ENCODE results near the gene MARCHF4.

Gene MARCHF4

GRCh38 chr2:216350214-216350791 lies 22.0 kb downstream of the MARCHF4 start:
- no peak for DNase-seq (ENCODE audit: low read depth)

- DNase-seq (ENCODE audit: low read depth), result no peak
Observed at GRCh38 chr2:216349366-216349765, 22.9 kb downstream of the MARCHF4 start.

- DNase-seq (ENCODE audit: low read depth), result no peak
Observed at GRCh38 chr2:216348756-216349308, 23.5 kb downstream of the MARCHF4 start.

- DNase-seq (ENCODE audit: low read depth), result no peak
Observed at GRCh38 chr2:216346781-216347180, 25.5 kb downstream of the MARCHF4 start.

GRCh38 chr2:216345846-216346245 lies 26.4 kb downstream of the MARCHF4 start:
- DNase-seq (ENCODE audit: low read depth), result no peak

GRCh38 chr2:216344950-216345300 lies 27.4 kb downstream of the MARCHF4 start:
- no peak for DNase-seq (ENCODE audit: low read depth)

- no peak for DNase-seq (ENCODE audit: low read depth)
Observed at GRCh38 chr2:216344206-216344949, 27.9 kb downstream of the MARCHF4 start.

- no peak for DNase-seq (ENCODE audit: low read depth)
Observed at GRCh38 chr2:216343221-216343980, 28.9 kb downstream of the MARCHF4 start.

- DNase-seq (ENCODE audit: low read depth), result no peak
Observed at GRCh38 chr2:216341121-216341520, 31.2 kb downstream of the MARCHF4 start.

- no peak for DNase-seq (ENCODE audit: low read depth)
Observed at GRCh38 chr2:216340280-216340631, 32.0 kb downstream of the MARCHF4 start.

GRCh38 chr2:216339456-216340279 lies 32.6 kb downstream of the MARCHF4 start:
- DNase-seq (ENCODE audit: low read depth), result no peak

- DNase-seq (ENCODE audit: low read depth), result no peak
Observed at GRCh38 chr2:216335252-216335651, 37.0 kb downstream of the MARCHF4 start.

- DNase-seq (ENCODE audit: low read depth), result no peak
Observed at GRCh38 chr2:216328347-216328746, 43.9 kb downstream of the MARCHF4 start.

- no peak for DNase-seq (ENCODE audit: low read depth)
Observed at GRCh38 chr2:216327447-216327935, 44.8 kb downstream of the MARCHF4 start.

Data from T follicular helper cell (primary cell).